ENCODE measurements around the gene RLBP1.
A peak's percentile ranks its signal among the peaks of the same experiment; 100 is the strongest.

The RLBP1 gene

GRCh38 chr15:89178307-89178977 lies 42.9 kb downstream of the RLBP1 start:
- Histone ChIP-seq H3K9ac (ENCODE audit: low read length) (no peak overlapping the region), H3K4me2 (ENCODE audit: low read length) (no peak overlapping the region), H2AFZ (ENCODE audit: low read depth, low read length) (no peak overlapping the region), H3K36me3 (replicated peaks; ENCODE audit: low read depth, low read length) (peaks cover 15% of the 10 kb centered on the region), H3K27me3 (ENCODE audit: low read depth, low read length) (no peaks in the 10 kb centered on the region), H3K79me2 (ENCODE audit: low read length) (no peaks in the 10 kb centered on the region), H3K27ac (ENCODE audit: low read length) (no peak overlapping the region), H4K20me1 (ENCODE audit: insufficient read depth, low read length) (no peaks in the 10 kb centered on the region), H3K4me3 (ENCODE audit: low read length) (no peak overlapping the region), H3K9me3 (ENCODE audit: insufficient read depth, low read length) (no peaks in the 10 kb centered on the region), H3K4me1 (ENCODE audit: low read length) (peaks cover 33% of the 10 kb centered on the region)
- no peak for TF ChIP-seq CTCF (IDR thresholded peaks at IDR 0.05; ENCODE audit: low read depth, low read length)
- no peak for TF ChIP-seq EZH2phosphoT487 (IDR thresholded peaks at IDR 0.05; ENCODE audit: low read depth)

GRCh38 chr15:89177633-89178306 lies 43.6 kb downstream of the RLBP1 start:
- TF ChIP-seq CTCF (IDR thresholded peaks at IDR 0.05; ENCODE audit: low read depth, low read length) (peak; percentile 98), EZH2phosphoT487 (IDR thresholded peaks at IDR 0.05; ENCODE audit: low read depth) (no peak)
- H3K79me2 ChIP-seq (ENCODE audit: low read length), result no peaks in the 10 kb centered on the region
- no peaks in the 10 kb centered on the region for H3K27me3 ChIP-seq (ENCODE audit: low read depth, low read length)
- no peaks in the 10 kb centered on the region for H4K20me1 ChIP-seq (ENCODE audit: insufficient read depth, low read length)
- no peak overlapping the region for H3K4me2 ChIP-seq (ENCODE audit: low read length)
- no peak overlapping the region for H3K4me3 ChIP-seq (ENCODE audit: low read length)
- H3K9me3 ChIP-seq (ENCODE audit: insufficient read depth, low read length), result no peaks in the 10 kb centered on the region
- H3K27ac ChIP-seq (ENCODE audit: low read length), result no peak overlapping the region
- H2AFZ ChIP-seq (ENCODE audit: low read depth, low read length), result no peak overlapping the region
- H3K9ac ChIP-seq (ENCODE audit: low read length), result no peak overlapping the region
- peaks cover 33% of the 10 kb centered on the region for H3K4me1 ChIP-seq (ENCODE audit: low read length)
- H3K36me3 ChIP-seq (replicated peaks; ENCODE audit: low read depth, low read length), result peaks cover 15% of the 10 kb centered on the region

GRCh38 chr15:89177116-89177515 lies 44.3 kb downstream of the RLBP1 start:
- H3K4me1 ChIP-seq (ENCODE audit: low read length), result peaks cover 33% of the 10 kb centered on the region
- TF ChIP-seq CTCF (IDR thresholded peaks at IDR 0.05; ENCODE audit: low read depth, low read length) (no peak), EZH2phosphoT487 (IDR thresholded peaks at IDR 0.05; ENCODE audit: low read depth) (no peak)
- H3K9me3 ChIP-seq (ENCODE audit: insufficient read depth, low read length), result no peaks in the 10 kb centered on the region
- H4K20me1 ChIP-seq (ENCODE audit: insufficient read depth, low read length), result no peaks in the 10 kb centered on the region
- no peak overlapping the region for H3K4me2 ChIP-seq (ENCODE audit: low read length)
- peaks cover 15% of the 10 kb centered on the region for H3K36me3 ChIP-seq (replicated peaks; ENCODE audit: low read depth, low read length)
- no peak overlapping the region for H3K27ac ChIP-seq (ENCODE audit: low read length)
- no peaks in the 10 kb centered on the region for H3K79me2 ChIP-seq (ENCODE audit: low read length)
- H3K27me3 ChIP-seq (ENCODE audit: low read depth, low read length), result no peaks in the 10 kb centered on the region
- H3K9ac ChIP-seq (ENCODE audit: low read length), result no peak overlapping the region
- H3K4me3 ChIP-seq (ENCODE audit: low read length), result no peak overlapping the region
- H2AFZ ChIP-seq (ENCODE audit: low read depth, low read length), result no peak overlapping the region

GRCh38 chr15:89175617-89176191 lies 45.7 kb downstream of the RLBP1 start:
- Histone ChIP-seq H3K79me2 (ENCODE audit: low read length) (no peaks in the 10 kb centered on the region), H3K4me2 (ENCODE audit: low read length) (no peak overlapping the region), H3K4me1 (ENCODE audit: low read length) (peaks cover 33% of the 10 kb centered on the region), H2AFZ (ENCODE audit: low read depth, low read length) (no peak overlapping the region), H3K9me3 (ENCODE audit: insufficient read depth, low read length) (no peaks in the 10 kb centered on the region), H3K9ac (ENCODE audit: low read length) (no peak overlapping the region), H3K27ac (ENCODE audit: low read length) (no peak overlapping the region), H3K27me3 (ENCODE audit: low read depth, low read length) (no peaks in the 10 kb centered on the region), H4K20me1 (ENCODE audit: insufficient read depth, low read length) (no peaks in the 10 kb centered on the region), H3K4me3 (ENCODE audit: low read length) (no peak overlapping the region), H3K36me3 (replicated peaks; ENCODE audit: low read depth, low read length) (peaks cover 12% of the 10 kb centered on the region)
- TF ChIP-seq CTCF (IDR thresholded peaks at IDR 0.05; ENCODE audit: low read depth, low read length) (no peak), EZH2phosphoT487 (IDR thresholded peaks at IDR 0.05; ENCODE audit: low read depth) (no peak)
